T-helper 1 cell (primary cell): ENCODE results near the gene KRI1.
"Not testable (repeated sequence)": the region's sequence is repeated elsewhere in the genome, so short reads cannot be mapped to it uniquely, and the experiment has no call there.

Experiments
- DNase-seq, 5 donors: peaks; one replicate each; pipeline ENCODE4 v3.0.0-alpha.2; 2012 to 2020

Gene KRI1

DNA sequence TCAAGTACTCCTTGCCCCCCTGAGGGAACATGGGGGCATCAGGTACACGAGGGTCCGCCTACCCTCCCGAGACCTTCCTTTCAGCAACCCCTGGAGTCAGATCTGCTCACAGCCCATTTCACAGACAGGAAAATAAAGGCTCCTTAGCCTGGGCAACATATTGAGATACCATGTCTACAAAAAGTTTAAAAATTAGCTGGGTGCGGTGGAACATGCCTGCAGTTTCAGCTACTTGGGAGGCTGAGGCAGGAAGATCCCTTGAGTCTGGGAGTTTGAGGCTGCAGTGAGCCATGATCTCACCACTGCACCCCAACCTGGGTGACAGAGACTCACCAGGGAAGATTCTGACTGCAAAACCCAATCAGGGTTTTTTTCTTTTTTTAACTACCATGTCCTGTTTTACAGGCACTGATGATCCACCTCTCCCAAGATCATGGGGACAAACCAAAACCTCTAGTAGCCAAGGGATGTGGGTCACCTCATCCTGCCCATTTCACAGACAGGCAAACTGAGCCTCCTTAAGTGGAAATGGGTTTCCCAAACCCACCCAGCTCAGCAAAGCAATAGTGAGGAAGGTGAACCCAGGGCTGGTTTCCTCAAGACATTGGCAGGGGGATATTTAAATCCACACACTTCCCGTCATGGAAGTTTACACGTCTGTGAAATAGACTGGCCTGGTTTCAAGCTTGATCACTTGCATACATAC, 9.4 kb upstream of the KRI1 start:
- no peak for DNase-seq

DNA sequence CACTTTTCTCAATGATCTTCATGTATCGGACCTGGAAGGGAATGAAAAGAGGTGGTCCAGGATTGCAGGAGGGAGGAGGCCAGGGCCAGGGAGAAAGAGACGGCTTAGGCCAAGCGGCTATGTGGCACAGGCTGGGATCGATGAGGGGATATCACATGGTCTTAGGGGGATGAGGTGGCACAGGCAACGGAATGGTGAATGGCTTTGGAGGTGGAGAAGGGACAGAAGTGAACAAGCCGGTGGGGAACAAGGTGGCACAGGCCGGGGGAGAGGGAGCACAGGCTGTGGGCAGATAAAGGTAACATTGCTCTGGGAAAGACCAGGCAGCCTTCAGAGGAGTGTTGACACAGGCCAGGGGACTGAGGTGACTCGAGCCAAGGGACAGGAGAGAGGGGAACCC, 8.7 kb upstream of the KRI1 start:
- no peak for DNase-seq

DNA sequence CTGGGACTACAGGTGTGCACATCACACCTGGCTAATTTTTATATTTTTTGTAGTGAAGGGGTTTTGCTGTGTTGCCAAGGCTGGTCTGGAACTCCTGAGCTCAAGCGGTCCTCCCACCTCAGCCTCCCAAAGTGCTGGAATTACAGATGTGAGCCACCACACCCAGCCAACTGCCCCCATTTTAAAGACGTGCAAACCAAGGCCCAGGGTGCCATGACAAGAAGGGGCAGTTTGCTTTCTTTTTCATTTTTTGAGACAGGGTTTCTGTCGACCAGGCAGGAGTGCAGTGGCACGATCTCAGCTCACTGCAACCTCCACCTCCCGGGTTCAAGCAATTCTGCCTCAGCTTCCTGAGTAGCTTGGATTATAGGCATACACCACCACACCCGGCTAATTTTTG, 8.0 kb upstream of the KRI1 start:
- not testable (repeated sequence) for DNase-seq

DNA sequence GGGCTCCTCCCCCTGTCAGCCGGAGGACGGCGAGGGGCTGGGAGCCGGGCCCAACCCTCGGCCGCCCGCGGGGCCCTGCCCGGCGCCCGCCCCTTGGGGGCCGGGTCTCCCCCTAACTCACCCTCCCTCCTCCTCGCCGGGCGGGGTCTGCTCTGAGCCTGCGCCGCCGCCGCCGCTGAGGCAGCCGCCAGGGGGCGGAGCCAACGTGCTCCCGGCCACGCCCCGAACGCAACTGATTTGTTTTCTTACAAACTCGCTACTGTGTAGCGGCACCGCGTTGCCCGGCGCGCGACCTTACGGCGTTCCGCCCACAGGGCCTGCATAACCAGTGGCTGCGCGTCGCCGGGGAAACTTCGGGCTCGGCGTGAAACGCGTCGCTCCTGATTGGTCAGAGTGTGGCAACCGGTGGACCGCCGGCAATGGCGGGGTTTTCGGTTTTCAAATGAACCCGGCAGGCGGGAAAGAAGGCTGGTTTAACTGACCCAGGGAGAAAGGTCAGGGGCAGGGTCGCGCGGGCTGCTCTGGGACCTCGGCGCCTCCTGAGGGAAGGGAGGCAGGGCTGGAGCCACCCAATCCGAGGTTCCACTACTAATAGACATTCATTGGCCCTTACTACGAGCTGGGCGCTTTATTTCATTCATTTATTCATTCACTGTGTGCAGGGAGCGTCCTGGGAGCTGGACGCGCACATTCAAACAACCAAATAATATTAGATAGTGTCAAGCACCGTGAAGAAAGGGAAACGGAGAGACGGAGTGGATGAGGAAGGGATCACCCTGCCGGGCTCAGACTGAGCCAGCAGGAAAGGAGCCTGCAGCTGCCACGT, 3.2 kb upstream of the KRI1 start, which contains the start of gene CDKN2D:
CDKN2D (minus strand) TSS at position 154 of the 826 bp plus-strand sequence. CDS start 326 bp downstream, outside the sequence.
- peak; percentile 99 to 100 (median 100) for DNase-seq

DNA sequence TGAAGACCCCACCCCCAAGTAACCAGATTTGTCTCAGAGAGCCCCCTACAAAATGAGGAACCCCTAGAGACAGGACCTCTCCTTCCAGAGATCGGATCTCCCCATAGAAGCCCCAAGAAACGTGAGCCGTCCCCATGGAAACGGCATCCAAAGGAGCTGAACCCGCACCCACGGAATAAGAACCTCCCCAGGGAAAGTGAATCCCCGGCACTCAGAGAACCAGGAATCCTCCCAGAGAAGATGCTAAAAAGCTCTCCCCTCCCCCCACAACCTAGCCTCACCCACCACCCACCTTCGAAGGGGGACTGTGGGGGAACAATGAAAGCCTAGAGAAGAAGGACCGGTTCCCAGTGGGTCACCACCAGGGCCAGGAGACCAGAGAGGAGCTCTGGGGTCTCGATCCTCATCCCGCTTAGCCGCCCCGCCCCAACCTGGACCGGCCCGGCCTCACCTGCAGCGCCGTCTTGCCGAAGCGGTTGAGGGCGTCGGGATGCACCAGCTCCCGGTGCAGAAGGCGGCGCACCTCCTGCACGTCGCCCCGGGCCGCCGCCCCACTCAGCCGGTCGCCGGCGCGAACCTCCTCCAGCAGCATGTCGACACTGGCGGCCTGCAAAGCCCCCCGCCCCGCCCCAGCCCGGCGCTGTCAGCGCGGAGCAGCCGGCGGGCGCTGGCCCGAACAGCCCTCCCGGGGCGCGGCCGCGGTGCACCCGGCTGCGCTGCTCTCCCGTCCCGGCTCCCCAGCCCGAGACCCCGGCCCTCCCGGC, 2.4 kb upstream of the KRI1 start:
- peak in 3 of 5 donors; percentile 50 to 77 (median 53) for DNase-seq

DNA sequence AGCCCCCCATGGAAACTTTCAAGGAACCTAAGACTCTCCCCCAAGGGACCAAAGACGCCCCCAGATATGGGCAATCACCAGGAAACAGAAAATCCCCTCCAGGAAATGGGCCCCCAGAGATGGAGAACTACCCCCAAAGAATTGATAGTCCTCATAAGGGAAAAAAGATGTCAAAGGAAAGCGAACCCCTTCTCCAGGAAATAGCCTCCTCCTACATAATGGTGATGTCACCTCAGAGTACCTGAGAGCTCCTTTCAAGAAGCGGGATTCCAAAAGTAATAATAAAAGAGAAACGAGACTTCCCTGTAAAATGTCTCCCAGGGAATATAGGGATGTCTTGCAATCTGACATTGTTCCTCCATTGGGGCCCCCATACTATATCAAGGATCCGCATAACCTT, 1.8 kb upstream of the KRI1 start:
- no peak for DNase-seq

DNA sequence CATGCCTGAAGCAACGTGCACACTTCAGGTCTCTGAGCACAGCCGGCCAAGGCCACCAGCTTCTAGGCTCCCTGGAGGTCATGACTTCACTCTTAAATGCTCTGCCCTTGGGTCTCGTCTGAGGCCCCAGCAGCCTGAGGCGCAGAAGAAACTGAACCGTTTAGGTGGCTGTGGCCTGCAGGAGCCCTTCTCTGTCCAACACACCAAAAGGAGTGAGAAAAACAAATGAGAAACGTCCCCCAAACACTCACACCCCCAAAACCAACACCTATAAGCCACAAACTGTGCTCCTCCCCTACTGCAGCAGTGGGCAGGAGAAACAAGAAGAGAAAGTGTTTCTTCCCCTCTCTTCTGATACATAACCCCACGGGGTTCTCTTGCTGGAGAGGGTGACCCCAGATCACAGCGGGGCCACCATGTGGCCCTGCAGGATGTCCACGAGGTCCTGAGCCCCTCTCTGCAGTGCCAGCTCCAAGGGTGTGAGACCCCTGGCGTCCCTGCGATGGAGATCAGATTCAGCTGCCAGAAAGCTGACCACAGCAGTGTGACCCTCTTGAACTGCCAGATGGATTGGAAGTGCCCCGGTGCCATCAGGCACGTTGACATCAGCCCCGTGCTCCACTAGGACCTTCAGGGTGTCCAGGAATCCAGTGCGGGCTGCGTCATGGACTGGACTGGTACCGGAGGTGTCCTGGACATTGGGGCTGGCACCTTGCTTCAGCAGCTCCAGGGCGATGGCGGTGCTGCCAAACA, 1.0 kb upstream of the KRI1 start:
- peak in 3 of 5 donors; percentile 38 to 74 (median 48) for DNase-seq

DNA sequence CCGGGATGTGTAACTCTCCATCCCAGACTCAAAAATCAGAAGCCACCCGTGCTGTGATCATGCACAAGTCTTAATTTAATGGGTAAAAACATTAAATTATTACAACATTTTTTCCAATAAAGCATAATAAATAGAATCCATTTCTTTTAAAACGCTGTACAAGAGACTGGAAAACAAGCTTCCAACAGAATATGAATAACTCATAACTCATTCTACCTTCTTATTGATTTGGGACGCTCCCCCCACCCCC, 523 bp upstream of the KRI1 start:
- no peak for DNase-seq

DNA sequence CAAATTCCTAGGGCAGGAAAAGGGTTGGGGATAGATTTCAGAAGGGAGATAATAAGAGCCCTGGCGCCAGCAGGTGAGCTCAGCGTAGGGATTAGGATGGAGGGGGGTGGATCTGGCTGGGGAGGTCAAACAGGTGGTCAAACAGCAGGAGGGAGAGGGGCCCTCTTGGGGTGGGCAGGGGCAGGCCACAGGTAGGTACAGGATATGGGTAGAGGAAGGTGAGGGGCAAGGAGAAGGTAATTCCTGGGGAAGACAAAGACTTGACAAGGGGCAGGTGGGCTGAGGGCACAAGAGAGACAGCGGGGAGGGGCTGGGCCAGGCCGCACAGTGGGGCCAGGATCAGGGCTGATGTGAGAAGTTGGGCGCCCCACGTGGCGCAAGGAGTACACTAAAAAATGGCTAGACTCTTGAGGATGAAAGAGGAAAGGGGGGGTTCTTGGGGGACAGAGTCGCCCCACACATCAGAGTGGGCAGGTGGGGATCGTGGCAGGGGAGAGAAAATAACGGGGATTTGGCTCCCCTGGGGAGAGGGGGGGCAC, 713 bp downstream of the KRI1 start:
- peak in 3 of 5 donors; percentile 41 to 72 (median 43) for DNase-seq

DNA sequence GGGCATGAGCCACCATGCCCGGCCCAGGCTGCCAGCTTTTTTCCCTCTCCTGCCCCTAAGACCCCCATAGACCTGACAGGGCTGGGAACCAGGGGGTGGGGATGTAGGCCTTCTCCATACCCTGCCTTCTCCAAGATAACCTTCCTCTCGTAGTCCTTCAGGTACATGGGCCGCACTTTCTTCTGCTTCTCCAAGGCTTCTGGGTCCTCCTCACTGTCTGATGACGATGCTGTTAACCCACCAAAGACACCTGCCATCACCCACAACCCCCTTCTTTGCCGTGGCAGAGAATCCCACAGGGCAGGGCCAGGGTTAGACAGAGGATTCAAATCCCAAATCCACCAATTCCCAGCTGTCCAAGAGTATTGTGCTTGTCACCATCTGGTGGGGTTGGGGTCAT, 3.2 kb downstream of the KRI1 start:
- no peak for DNase-seq

DNA sequence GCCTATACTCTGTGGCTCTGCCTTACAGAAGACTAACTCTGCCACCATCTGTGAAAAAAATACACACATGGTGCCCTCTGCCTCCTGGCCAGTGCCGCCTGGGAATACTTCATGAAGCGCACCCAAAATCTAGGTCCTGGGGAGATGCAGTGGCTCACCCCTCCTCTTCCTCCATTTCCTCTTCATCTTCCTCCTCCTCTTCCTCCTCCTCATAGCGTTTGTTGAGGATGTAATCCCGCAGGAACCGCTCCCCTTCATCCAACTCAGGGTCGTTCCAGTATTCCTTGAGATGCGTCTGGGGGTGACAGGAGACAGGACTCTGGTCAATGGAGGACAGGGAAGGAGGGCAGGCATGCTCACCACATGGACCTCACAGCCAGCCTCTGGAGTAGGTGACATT, 5.7 kb downstream of the KRI1 start:
- DNase-seq = no peak

DNA sequence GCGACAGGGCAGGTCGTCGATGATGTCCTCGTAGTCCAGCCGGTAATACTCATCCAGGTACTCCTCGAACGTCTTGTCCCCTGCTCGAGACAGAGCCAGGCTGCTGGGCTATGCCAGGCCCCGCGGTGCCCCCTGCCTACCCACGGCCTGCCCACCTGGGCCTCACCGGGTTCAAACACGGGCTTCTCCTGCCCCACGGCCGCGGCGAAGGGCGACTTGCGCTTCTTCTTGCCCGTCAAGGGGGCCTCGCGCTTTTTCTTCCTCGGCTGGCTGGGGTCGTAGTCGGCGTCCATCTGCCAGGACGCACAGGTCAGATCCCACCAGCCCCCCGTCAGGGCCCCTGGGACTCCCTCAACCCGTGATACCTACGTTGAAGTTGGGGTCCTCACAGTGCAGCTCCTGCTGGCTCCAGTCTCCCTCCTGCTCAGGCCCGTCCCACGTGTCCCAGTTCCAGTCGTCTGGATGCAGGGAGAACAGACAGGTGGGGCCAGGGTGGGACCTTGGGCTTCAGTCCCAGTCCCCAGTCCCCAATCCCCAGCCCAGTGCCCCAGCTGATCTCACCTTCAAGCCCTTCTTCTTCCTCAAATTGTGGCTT, 8.1 kb downstream of the KRI1 start:
- no peak for DNase-seq

DNA sequence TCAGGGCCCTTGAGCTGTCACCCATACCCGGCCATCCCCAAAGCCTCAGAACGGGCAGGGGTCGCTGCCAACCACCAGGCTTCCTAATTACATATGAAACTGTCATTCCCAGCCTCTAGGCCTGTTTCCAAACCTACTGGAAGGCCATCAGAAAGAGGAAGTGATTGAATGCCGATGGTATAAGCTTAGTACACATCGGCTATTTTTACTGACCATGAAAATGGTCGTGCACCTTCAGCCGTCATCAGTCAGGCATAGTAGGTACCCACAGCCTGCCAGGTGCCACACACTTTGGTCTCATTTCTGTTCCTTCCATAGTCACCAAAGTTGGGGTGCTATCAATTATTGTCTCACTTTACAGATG, 10.2 kb downstream of the KRI1 start:
- DNase-seq = no peak

DNA sequence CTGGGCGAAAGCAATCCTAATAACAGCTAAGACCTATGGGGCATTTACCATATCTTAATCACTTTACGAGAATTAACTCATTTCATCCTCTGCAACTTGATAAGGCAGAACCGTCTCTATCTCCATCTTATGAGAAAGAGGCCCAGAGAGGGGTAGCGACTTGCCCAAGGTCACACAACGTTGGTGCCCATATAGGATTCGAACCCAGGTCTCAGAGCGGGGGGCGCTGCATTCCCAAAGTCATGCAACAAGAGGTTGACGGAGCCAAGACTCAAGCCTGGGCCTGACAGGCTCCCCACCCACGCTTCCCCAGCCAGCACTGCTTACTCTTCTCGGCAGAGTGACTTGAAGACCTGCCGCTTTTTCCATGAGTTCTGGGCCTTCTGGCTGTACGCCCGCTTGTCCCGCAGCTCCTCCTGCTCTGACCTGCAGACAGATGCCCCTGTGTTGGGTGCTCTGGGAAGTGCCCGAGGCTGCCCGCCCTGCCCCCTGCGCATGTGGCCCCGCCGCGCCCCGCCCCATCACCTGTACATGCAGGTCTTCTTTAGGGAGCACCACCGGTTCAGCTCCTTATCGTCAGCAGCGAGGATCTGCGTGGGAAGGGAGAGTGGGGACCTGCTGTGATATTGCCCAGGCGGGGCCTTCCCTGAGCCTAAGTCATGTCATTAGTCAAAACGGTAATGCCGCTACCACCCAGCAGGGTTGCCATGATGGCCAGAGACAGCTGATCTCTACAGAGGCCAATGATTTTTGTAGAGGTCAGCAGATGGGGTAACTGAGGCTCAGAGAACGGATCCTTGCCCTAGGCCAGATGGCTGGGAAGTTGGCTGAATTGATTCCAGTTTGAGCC, 10.8 kb downstream of the KRI1 start:
- no peak for DNase-seq

DNA sequence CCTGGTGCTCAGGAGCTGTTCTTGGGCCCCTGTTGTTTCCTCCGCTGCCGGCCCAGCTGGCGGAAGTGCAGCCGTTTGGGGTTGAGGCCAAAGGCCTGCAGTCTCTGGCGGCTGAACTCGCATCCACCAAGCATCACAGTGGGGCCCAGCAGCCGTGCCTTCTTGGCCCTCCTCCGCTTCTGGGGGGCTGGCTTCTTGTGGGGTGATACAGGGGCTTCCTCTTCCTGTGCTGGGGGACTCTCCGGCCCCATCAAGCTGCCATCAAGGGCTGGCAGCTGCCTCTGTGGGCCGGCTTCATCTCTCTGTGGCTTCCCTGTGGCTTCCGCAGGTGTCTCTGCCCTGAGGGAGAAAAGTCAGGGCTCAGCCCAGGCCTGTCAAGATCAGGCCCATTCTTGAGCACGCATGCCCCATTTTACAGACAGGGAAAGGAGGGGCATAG, 11.8 kb downstream of the KRI1 start:
- DNase-seq = peak in 3 of 5 donors; percentile 39 to 80 (median 43)

DNA sequence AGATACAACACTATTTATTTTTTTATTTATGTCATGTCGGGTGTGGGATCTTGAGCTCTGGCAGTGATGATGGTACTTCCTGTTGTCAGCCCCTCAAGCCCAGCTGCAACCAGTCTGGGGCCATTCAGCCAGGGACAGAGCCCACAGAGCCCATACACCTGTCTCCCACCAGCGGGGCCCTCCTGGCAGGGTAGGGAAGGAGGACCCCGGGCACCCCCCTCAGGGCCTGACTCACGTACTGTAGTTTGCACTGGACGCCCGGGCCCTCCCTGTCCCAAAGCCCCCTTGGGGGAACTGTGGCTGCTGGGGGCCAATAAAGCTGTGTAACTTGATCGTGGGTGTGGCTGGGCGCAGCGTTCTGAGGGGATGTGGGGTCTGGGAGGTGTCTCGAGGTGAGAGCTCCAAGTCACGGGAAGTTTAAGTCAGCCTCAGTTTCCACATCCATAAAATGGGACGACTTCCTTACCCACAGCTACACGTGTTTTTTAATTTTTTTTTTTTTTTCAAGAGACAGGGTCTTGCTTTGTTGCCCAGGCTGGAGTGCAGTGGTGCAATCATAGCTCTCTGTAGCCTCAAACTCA, 12.6 kb downstream of the KRI1 start:
- no peak for DNase-seq

DNA sequence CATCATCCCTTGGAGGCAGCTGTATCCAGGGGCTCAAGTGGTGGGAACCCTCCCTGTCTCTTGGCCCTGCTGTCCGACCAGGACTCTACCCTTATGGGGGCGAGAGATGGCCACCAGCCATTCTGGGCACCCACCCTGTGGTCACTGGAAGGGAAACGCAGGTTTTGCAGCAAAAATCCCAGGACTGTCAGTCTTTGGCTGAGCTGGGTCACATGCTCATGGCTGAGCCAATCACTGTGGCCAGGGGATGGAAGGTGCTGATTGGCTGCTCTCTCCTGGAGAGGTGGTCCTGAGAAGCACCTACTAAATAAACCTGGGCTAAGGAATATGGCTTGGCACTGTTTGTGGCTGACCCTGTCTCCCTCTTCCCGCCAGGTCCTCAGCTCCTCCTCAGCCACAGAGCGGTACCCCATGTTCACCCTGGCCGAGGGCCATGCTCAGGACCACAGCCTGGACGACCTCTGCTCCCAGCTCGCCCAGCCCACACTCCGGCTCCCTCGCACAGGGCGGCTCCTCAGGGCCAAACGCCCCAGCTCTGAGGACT, 13.2 kb downstream of the KRI1 start:
- no peak for DNase-seq

DNA sequence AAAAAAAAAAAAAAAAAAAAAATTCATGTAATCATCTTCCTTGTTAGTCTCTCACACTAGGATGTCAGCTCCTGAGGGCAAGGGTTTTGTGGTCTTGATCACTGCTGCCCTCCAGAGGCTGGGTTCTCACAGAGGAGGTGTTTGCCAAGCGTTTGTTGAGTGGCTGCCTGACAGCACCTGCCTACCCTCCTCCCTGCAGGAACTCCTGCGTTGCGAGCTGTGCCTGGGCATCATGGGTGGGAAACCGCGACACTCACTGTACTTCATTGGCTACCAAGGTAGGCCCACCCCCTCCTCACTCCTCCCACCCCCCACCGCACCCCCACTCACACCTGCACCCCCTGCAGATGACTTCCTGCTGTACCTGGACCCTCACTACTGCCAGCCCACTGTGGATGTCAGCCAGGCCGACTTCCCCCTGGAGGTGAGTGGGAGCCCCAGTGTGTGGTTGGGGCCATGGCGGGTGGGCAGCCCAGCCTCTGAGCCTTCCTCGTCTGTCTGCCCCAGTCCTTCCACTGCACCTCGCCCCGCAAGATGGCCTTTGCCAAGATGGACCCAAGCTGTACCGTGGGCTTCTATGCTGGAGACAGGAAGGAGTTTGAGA, 14.0 kb downstream of the KRI1 start:
- DNase-seq = peak in 1 of 5 donors; percentile 50

DNA sequence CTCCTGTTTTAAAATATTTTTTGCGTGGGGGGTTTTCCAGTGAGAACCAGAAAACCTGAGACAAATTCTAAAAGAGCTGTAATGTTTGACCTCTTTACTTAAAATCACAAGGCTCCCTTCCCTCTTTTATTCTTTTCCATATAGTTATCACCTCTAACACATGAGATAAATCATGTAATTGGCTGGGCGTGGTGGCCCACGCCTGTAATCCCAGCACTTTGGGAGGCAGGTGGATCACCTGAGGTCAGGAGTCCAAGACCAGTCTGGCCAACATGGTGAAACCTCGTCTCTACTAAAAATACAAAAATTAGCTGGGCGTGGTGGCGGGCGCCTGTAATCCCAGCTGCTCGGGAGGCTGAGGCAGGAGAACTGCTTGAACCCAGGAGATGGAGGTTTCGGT, 14.8 kb downstream of the KRI1 start:
- DNase-seq = not testable (repeated sequence)

DNA sequence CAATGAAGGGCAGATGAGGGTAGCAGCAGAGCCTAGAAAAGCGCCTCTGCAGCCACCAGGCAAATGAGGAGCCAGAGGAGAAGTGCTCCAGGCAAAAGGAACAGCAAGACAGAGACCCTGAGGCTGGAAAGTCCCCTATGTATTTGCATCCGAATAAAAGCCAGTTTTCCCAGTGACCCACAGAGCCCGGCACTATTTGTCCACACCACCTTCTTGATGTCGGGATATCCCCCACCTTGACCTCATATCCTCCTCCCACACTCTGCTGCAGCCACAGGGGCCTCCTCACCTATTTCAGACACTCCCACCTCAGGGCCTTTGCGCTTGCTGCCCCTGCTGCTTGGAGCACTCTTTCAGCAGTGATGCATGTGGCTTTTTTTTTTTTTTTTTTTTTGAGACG, 15.5 kb downstream of the KRI1 start:
- DNase-seq = no peak
